Hepatocyte (in vitro differentiated cells): ENCODE data around the gene NAV1.

Source experiments
- CTCF ChIP-seq: fragments of 200-600 bp; sonication (generic); IDR thresholded peaks from 2 replicates; pipeline ENCODE4 v1.5.1; 2016; ENCODE audit warnings: antibody characterized with exemption, mild to moderate bottlenecking; ENCODE audit not compliant: poor library complexity
- EZH2 ChIP-seq: fragments of 200-600 bp; sonication (generic); IDR thresholded peaks from 2 replicates; pipeline ENCODE4 v1.6.1; 2016; ENCODE audit warnings: antibody characterized with exemption, mild to moderate bottlenecking, borderline replicate concordance
- EZH2phosphoT487 ChIP-seq: fragments of 200-600 bp; sonication (generic); IDR thresholded peaks from one replicate; pipeline ENCODE4 v1.6.1; 2018; ENCODE audit warnings: antibody characterized with exemption, mild to moderate bottlenecking, low read depth, moderate library complexity; ENCODE audit not compliant: unreplicated experiment, severe bottlenecking

- TF ChIP-seq EZH2phosphoT487 (no peak), EZH2 (no peak), CTCF (no peak)
These were observed 2.2 kb downstream of the NAV1 start for GRCh38 chr1:201540846-201541735.
